LNCaP clone FGC (cell line): ENCODE measurements around the gene LRRK1.

Experiments used
- DNase-seq: peaks from one replicate; pipeline ENCODE4 v3.0.0-alpha.2; 2011; ENCODE audit warnings: low read depth
- H3K4me3 ChIP-seq: 2 replicates; pipeline ENCODE4 v1.5.1; 2011; ENCODE audit warnings: mild to moderate bottlenecking, low read depth, low read length, control low read depth
- CTCF ChIP-seq: IDR thresholded peaks from 2 replicates; pipeline ENCODE4 v1.5.1; 2012; ENCODE audit warnings: mild to moderate bottlenecking; ENCODE audit not compliant: control insufficient read depth, insufficient read depth; ENCODE audit errors: extremely low read depth

Gene LRRK1

GRCh38 chr15:100951965-100952364, 32.8 kb downstream of the LRRK1 start:
- DNase-seq = no peak
- no peak overlapping the region for H3K4me3 ChIP-seq
- TF ChIP-seq CTCF = no peak

GRCh38 chr15:100952566-100952965, 33.4 kb downstream of the LRRK1 start:
- H3K4me3 ChIP-seq = no peak overlapping the region
- DNase-seq = no peak
- TF ChIP-seq CTCF = no peak

GRCh38 chr15:100958326-100959065, 39.3 kb downstream of the LRRK1 start:
- no peak overlapping the region for H3K4me3 ChIP-seq
- DNase-seq = no peak
- no peak for TF ChIP-seq CTCF

- H3K4me3 ChIP-seq = no peak overlapping the region
- no peak for DNase-seq
- TF ChIP-seq CTCF = no peak
These were observed 40.2 kb downstream of the LRRK1 start for GRCh38 chr15:100959066-100960050.

- H3K4me3 ChIP-seq = no peak overlapping the region
- TF ChIP-seq CTCF = no peak
- no peak for DNase-seq
These were observed 47.8 kb downstream of the LRRK1 start for GRCh38 chr15:100966997-100967396.

GRCh38 chr15:100968050-100968966, 49.2 kb downstream of the LRRK1 start:
- TF ChIP-seq CTCF = no peak
- peak; percentile 6 for DNase-seq
- H3K4me3 ChIP-seq = no peak overlapping the region
